GM12892 (cell line): Measurements from ENCODE around the gene HOXD8. TPM values are rescaled to one million over a fixed set of nuclear protein-coding genes. Genes with fewer than 3 reads are reported as not detected.

Experiments used
- DNase-seq: peaks from one replicate; pipeline ENCODE4 v3.0.0; 2011; ENCODE audit not compliant: insufficient read length
- FAIRE-seq: peaks from 2 replicates; lab custom pipeline; 2011; peaks lifted over from hg19 to GRCh38; lab: Jason Lieb, UNC
- POLR2A ChIP-seq: IDR thresholded peaks from 2 replicates; pipeline ENCODE4 v1.6.1; 2011; ENCODE audit warnings: low read depth, low read length, control low read depth
- POLR2AphosphoS5 ChIP-seq: IDR thresholded peaks from 2 replicates; pipeline ENCODE4 v1.6.1; 2011; ENCODE audit warnings: low read depth, low read length, control low read depth
- TAF1 ChIP-seq: IDR thresholded peaks from 2 replicates; pipeline ENCODE4 v1.6.1; 2011; ENCODE audit warnings: low read depth, mild to moderate bottlenecking, control low read depth, low read length, borderline replicate concordance
- polyA plus RNA-seq: library from polyadenylated mRNA; unstranded; fragments of >200 nt; gene quantifications from one replicate; pipeline ENCODE4 v1.2.1, GENCODE V29; 2012; ENCODE audit warnings: missing spikeins, inconsistent platforms; ENCODE audit not compliant: missing spikeins

The HOXD8 gene
- polyA plus RNA-seq: not detected

- DNase-seq: no peak
- TF ChIP-seq POLR2A (no peak), TAF1 (no peak), POLR2AphosphoS5 (no peak)
- no peak for FAIRE-seq
These were observed at the start of gene HOXD8 for GRCh38 chr2:176128982-176129796. TSS of gene HOXD8 (plus strand) at chr2:176129705. CDS start at chr2:176130367, 662 bp downstream.

GRCh38 chr2:176079831-176080539, 49.5 kb upstream of the HOXD8 start:
- FAIRE-seq (no peak), DNase-seq (no peak)
- TF ChIP-seq POLR2AphosphoS5 (no peak), TAF1 (no peak), POLR2A (no peak)

GRCh38 chr2:176080540-176081375, 48.7 kb upstream of the HOXD8 start:
- no peak for TF ChIP-seq TAF1
- DNase-seq: no peak
- no peak for FAIRE-seq

- no peak for FAIRE-seq
- no peak for DNase-seq
- no peak for TF ChIP-seq POLR2AphosphoS5
- no peak for TF ChIP-seq TAF1
- TF ChIP-seq POLR2A: no peak
These were observed 48.1 kb upstream of the HOXD8 start for GRCh38 chr2:176081376-176081836.

GRCh38 chr2:176081837-176082524, 47.5 kb upstream of the HOXD8 start:
- TF ChIP-seq TAF1 (no peak), POLR2AphosphoS5 (no peak), POLR2A (no peak)
- DNase-seq: no peak
- no peak for FAIRE-seq

GRCh38 chr2:176082525-176082823, 47.0 kb upstream of the HOXD8 start:
- DNase-seq (no peak), FAIRE-seq (no peak)
- TF ChIP-seq POLR2A (no peak), POLR2AphosphoS5 (no peak), TAF1 (no peak)

GRCh38 chr2:176082824-176083751, 46.4 kb upstream of the HOXD8 start:
- DNase-seq (no peak), FAIRE-seq (no peak)
- TF ChIP-seq POLR2AphosphoS5: no peak
- TF ChIP-seq POLR2A: no peak
- TF ChIP-seq TAF1: no peak

- TF ChIP-seq POLR2AphosphoS5: no peak
- no peak for FAIRE-seq
- DNase-seq: no peak
These were observed 45.7 kb upstream of the HOXD8 start, which contains the start of gene EVX2 for GRCh38 chr2:176083796-176084261. TSS of gene EVX2 (minus strand) at chr2:176083962. CDS start at chr2:176083776, 186 bp downstream.

- DNase-seq (no peak), FAIRE-seq (no peak)
- TF ChIP-seq POLR2A (no peak), POLR2AphosphoS5 (no peak), TAF1 (no peak)
These were observed 44.8 kb upstream of the HOXD8 start for GRCh38 chr2:176084611-176085119.
